ENCODE measurements around the gene RERE.
A peak's percentile ranks its signal among the peaks of the same experiment; 100 is the strongest.

The RERE gene

GRCh38 chr1:8497210-8497819 is 320.1 kb downstream of the RERE start:
- DNase-seq: no peak

GRCh38 chr1:8496473-8496872 is 321.0 kb downstream of the RERE start:
- DNase-seq: no peak

GRCh38 chr1:8495928-8496401 is 321.5 kb downstream of the RERE start:
- DNase-seq: peak; percentile 69

GRCh38 chr1:8494681-8495080 is 322.8 kb downstream of the RERE start:
- DNase-seq: no peak

GRCh38 chr1:8493916-8494540 is 323.4 kb downstream of the RERE start:
- no peak for DNase-seq

GRCh38 chr1:8487249-8487648 is 330.2 kb downstream of the RERE start:
- DNase-seq: no peak

- no peak for DNase-seq
Measured at GRCh38 chr1:8486047-8486446, 331.4 kb downstream of the RERE start.

GRCh38 chr1:8483586-8483985 is 333.9 kb downstream of the RERE start:
- DNase-seq: no peak

- no peak for DNase-seq
Measured at GRCh38 chr1:8482979-8483381, 334.5 kb downstream of the RERE start.

GRCh38 chr1:8481650-8482380 is 335.6 kb downstream of the RERE start:
- no peak for DNase-seq

- no peak for DNase-seq
Measured at GRCh38 chr1:8478566-8478965, 338.9 kb downstream of the RERE start.

- no peak for DNase-seq
Measured at GRCh38 chr1:8477983-8478362, 339.5 kb downstream of the RERE start.

- no peak for DNase-seq
Measured at GRCh38 chr1:8477166-8477982, 340.1 kb downstream of the RERE start.

- DNase-seq: no peak
Measured at GRCh38 chr1:8476006-8476405, 341.4 kb downstream of the RERE start.

GRCh38 chr1:8474369-8474768 is 343.1 kb downstream of the RERE start:
- no peak for DNase-seq

GRCh38 chr1:8473891-8474300 is 343.5 kb downstream of the RERE start:
- no peak for DNase-seq

GRCh38 chr1:8473121-8473875 is 344.1 kb downstream of the RERE start:
- no peak for DNase-seq

GRCh38 chr1:8472668-8473067 is 344.8 kb downstream of the RERE start:
- peak; percentile 69 for DNase-seq

- DNase-seq: no peak
Measured at GRCh38 chr1:8471451-8471850, 346.0 kb downstream of the RERE start.

- no peak for DNase-seq
Measured at GRCh38 chr1:8468751-8469150, 348.7 kb downstream of the RERE start.

GRCh38 chr1:8467308-8467707 is 350.1 kb downstream of the RERE start:
- no peak for DNase-seq

GRCh38 chr1:8465692-8466091 is 351.7 kb downstream of the RERE start:
- no peak for DNase-seq

GRCh38 chr1:8465013-8465412 is 352.4 kb downstream of the RERE start:
- no peak for DNase-seq

Measured in activated effector memory CD4-positive, alpha-beta T cell treated with anti-CD3 and anti-CD28 coated beads, Interleukin-2, amount 50 U/mL, for 16 hours (primary cell).